GM21786 (cell line): ENCODE results near the gene NBDY.

ENCODE experiments used
- ATAC-seq: cut with Tn5 transposase; IDR thresholded peaks from one replicate; pipeline ENCODE4 v1.9.1; 2021; ENCODE audit not compliant: unreplicated experiment

NBDY gene

GRCh38 chrX:56784666-56785065 is 55.6 kb downstream of the NBDY start:
- ATAC-seq, result no peak

DNA sequence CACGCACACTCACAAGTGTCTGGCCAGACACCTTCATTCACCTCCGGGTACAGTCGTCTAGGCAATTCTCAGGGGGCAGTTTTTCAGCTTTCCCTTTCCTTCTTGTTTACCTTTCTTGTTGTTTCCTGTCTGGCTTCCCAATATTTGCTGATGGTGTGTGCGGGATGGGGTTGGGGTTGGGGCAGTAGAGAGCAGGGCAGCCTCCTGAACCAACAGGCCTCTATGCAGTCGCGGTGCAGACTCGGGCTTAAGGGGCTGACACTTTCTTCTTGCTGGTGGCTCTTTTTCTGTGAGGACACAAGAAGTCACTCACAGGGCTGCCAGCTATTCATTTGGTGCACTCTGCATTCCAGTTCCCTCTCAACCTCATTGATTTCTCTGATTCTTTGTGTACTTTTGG is 56.4 kb downstream of the NBDY start:
- ATAC-seq, result no peak

GRCh38 chrX:56786889-56787733 is 58.1 kb downstream of the NBDY start:
- ATAC-seq, result no peak

GRCh38 chrX:56787734-56788152 is 58.7 kb downstream of the NBDY start:
- ATAC-seq, result no peak

DNA sequence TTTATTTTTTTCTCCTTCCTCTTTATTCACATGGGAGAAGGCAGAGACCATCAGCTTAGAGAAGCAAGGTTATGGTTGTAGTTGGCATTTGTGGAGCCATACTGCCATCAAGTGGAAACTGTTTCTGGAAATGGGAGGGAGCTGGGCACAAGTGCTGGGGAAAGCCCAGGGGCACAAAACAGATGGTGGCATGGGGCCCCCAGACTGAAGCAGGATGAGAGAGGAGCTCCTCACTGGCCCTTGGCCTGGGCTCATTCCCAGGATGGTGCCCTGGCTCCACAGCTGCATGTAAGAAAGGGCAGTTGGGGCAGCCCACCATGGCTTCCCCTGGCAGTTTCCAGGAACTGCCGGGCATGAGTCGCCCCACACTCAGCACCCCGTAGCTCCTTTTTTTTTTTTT is 59.2 kb downstream of the NBDY start:
- ATAC-seq, result no peak

GRCh38 chrX:56788717-56789122 is 59.7 kb downstream of the NBDY start:
- no peak for ATAC-seq

DNA sequence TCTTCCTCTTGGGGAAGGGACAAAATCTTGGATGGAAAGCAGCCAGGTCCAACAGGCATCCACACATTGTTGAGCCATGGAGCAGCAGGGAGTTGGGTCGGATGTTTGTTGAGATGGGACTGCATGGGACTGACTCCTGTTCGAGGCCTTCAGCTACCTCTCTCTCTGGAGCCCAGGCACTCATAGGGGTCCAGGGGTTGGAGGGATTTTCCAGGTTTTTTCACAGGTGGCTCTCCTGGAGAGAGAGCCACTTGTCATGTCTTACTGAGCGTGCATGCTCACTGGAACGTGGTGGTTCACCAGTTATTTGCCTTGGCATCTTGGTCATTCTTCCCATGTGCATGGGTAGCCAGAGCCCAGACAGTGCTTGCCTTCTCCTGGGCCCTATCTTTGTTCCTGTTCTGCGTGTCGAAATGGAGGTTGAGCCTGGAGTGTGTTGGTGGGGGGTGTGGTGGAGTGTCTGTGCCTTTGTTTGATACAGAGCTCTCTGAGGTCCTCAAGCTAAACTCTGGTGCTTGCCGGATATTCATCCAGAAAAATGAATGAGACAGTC is 60.6 kb downstream of the NBDY start:
- no peak for ATAC-seq

DNA sequence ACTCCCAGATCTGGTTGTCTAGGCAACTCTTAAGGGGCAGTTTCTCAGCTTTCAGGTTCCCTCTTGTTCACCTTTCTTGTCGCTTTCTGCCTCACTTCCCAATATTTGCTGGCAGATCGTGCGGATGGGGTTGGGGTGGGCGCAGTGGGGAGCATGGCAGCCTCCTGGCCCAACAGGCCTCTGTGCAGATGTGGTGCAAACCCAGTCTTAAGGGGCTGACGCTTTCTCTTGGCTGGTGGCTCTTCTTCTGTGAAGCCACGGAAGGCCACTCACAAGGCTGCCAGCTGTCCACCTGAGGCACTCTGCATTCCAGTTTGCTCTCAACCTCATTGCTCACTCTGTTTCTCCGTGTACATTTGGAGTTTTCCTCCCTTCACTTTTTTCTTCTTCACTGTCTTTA is 61.7 kb downstream of the NBDY start:
- ATAC-seq, result no peak

- ATAC-seq, result no peak
These were observed 62.4 kb downstream of the NBDY start for GRCh38 chrX:56791456-56791855.

- ATAC-seq, result no peak
These were observed 63.4 kb downstream of the NBDY start for GRCh38 chrX:56792270-56793111.

DNA sequence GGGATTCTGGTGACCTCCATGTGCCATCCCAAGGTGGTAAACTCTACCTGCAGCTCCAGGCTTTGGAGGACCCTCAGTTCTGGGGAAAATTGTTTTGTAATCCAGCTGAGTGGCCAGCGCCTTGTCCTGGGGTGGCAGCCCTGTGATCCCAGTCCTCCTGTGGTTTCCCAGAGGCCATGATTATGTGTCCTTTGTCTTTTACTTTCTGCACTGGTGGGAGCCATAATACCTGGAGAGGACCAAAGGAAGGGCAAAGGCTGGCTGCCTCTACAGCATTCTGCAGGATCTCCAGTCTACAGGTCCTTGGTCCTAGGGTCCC is 64.0 kb downstream of the NBDY start:
- no peak for ATAC-seq

GRCh38 chrX:56793521-56794320 is 64.7 kb downstream of the NBDY start:
- no peak for ATAC-seq

DNA sequence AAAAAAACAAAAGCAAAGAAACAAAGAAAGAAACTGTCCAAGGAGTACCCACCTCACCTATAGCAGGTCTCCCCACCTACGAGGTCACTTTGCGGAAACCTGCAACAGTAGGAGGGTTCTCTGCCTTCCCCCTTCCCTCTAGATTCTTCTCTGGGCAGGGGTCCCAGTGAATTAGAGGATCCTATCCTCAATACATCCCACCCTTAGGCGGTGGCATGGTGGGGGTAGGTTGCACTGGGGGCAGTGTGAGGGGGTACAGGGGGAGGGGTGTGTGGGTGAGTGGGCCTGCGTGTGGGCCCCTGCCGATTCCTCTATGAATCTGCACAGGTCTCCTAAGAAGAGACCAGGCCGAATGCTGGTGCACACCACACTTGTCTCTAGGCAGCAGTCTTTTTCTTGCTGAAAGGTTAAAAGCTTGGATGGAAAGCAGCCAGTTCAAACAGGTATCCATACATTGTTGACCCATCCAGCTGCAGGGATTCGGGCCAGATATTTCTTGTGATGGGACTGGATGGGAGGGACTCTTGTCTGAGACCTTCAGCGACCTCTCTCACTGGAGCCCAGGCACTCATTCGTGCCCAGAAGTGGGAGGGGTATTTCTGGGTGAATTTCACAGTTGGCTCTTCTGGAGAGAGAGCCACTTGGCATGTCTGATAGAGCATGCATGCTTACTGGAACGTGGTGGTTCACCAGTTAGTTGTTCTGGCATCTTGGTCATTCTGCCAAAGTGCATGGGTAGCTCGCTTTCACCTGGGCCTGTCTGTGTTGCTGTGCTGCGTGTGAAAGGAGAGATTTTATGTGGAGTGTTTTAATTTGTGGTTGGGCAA is 65.6 kb downstream of the NBDY start:
- ATAC-seq, result no peak

DNA sequence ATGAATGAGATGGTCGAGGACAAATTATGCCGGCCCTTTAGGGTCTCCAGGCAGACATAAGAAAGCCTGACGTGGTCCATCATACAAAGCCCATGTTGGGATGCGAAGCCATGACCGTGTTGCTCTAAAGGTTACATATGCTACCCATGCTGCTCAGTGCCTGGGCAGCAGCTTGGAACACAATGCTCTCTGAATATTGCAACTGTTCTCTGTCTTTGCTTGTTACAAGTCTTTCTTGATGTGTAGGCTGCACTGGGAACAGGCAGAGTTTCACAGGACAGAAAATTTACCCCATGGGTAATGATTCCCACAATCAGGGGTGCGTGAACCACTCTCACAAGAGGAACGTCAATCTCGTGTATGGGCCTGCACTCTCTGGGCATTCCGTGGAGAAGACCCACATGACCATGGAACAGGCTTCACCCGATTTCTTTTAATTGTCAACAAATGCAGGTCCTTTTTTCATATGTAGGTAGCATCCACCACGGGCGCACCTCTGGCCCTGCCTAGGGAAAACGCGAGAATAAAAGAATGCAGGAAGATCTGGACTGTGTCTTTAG is 66.3 kb downstream of the NBDY start:
- ATAC-seq, result no peak

DNA sequence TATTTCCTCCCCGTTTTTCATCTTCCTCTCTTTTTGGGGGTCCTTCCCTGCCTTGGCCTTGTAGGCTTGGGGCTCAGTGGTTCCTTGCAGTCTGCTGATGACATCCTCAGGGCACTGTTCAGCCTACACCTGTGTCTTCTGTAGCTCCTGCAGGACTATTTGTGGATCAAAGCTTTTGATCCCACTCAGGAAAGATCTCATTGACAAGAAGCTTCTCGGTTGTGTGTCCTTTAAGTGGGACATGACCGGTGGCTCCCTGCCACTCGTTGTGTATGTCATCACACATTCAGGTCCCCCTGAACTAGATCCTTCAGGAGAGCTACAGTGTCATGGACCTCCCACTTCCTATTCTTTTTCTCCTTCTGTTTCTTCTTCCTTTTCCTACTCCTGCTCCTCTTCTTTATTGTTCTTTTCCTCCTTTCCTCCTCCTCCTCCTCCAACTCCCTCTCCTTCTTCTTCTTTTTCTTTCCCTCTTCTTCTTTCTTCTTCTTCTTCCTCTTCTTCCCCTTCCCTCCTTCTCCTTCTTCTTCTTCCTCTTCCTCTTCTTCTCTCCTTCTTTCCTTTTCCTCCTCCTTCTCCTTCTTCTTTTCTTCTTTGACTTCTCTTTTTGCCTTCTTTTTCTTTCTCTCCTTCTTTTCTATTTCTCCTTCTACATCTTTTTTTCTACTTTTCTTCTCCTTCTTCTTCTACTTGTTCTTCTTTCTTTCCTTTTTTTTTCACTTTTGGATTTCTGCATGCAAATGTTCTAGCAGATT is 67.8 kb downstream of the NBDY start:
- no peak for ATAC-seq

GRCh38 chrX:56797574-56798338 is 68.7 kb downstream of the NBDY start:
- no peak for ATAC-seq

DNA sequence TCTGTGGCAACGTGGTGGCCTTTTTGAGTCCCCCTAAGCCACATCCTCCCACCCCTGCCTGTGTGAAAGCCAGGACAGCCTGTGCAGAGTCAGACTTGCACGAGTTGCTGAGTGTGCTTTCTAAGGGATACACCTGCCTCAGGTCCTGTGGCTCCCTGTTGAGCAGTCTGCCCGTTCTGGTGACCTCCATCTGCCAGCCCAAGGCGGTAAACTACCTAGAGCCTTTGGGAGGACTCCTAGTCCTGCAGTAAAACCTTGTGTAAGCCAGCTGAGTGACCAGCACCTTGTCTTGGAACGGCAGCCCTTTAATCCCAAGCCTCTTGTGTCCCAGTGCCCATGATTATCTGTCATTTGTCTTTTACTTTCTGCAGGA is 69.3 kb downstream of the NBDY start:
- no peak for ATAC-seq

DNA sequence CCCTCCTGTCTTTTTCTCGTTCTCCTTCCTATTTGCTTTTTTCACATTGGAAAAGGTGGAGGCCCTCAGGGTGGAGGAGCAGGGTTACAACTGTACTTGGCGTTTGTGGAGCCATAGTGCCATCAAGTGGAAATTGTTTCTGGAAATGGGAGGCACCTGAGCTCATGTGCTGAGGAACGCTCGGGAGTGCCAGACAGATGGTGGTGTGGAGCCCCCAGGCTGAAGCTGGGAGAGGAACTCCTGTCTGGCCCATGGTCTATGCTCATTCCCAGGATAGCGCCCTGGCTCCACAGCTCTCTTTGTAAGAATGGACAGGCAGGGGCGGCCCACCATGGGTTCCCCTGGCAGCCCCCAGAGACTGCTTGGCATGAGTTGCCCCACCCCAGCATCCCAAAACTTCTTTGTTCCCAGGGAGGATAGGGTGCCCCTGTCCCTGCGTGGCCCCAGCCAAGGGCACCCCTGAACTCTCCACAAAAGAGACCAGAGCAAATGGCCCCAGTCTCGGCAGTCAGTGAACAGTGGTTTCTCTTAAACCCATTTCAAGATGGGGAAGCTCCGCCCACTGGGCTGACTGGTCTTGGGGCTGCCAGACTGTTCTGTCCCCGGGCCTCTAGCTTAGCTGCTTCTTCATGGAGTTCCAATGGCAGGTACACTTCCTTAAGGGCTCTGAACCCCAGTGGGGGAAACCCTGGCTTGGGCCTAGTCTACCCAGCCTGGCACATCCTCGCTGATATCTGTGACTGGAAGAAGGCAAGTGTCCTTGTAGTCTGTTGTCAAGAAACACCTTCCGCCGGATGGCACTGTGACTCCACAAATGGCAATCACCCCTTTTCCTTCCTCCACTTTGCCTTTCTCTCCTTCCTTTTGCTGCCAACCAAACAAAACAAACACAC is 70.1 kb downstream of the NBDY start:
- no peak for ATAC-seq
